ENCODE data around the gene RBM3. TPM values are rescaled to one million over a fixed set of nuclear protein-coding genes. Genes with fewer than 3 reads are reported as not detected.

RBM3 gene
- total RNA-seq, 1 donor from 2014 or later, result 264 TPM

DNA sequence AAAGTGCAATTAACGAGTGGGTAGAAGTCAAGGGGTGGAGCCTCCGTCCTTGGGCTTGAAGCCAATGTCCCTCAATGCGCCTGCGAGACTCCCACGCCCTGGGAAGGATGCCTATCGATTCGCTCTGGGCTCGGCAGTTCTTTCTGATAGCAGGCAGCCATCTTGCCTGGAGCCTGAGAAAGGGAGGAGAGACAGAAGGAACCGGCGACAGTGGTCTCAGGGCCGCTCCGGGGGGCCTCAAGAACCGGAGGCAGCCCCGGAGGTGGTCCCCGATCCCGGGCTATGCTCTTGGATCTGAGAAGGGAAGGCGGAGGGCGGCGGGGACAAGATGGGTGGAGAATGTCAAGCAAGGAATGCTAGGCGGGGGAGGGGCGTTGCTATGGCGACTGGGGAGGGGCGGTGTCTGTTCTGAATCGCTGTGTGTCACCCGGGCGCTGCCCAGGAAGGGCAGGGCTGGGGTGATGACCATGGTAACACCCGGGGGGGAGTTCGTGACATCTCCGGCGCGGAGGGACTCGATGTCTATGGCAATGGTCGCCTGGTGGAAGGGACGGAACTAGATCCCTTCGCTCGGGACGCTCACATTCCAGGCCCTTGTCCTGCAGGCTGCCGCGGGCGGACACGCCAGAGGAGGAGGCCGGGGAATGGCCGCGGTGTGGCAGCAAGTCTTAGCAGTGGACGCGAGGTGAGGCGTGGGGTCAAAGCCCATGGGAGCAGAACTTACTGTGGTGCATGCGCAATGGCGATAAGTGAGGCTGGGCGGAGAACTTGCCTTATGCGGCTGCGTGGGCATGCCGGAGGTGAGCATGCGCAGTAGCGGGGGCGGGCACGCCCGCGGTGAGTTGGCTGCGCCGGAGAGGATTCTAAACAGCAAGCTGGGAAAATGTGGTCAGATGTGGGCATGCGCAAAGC, 23.3 kb downstream of the RBM3 start, which contains the start of gene WDR13:
WDR13 (plus strand) TSS at position 140 of the 912 bp plus-strand sequence; CDS start at position 645, 505 bp downstream.
- peak; percentile 13 for FAIRE-seq
- Histone ChIP-seq H3K27me3 (ENCODE audit: insufficient read depth, low read length) (no peaks in the 10 kb centered on the region), H3K4me3 (ENCODE audit: insufficient read depth, low read depth, low read length) (peak within 1 kb of the TSS; percentile 82), H3K27ac (ENCODE audit: low read depth, low read length) (peak within 1 kb of the TSS; percentile 99), H2AFZ (ENCODE audit: low read depth, low read length) (peak within 1 kb of the TSS; percentile 60), H3K36me3 (ENCODE audit: insufficient read depth, low read length) (peaks cover 2% of the 10 kb centered on the region), H3K4me2 (ENCODE audit: low read length) (peak within 1 kb of the TSS; percentile 94), H3K79me2 (ENCODE audit: insufficient read depth, low read length) (peaks cover 11% of the 10 kb centered on the region), H3K4me1 (ENCODE audit: insufficient read depth, low read length) (no peaks in the 10 kb centered on the region), H3K9me3 (ENCODE audit: insufficient read depth, low read depth, low read length) (no peaks in the 10 kb centered on the region), H3K9ac (ENCODE audit: low read length) (peak within 1 kb of the TSS; percentile 99), H4K20me1 (ENCODE audit: insufficient read depth, low read length) (no peaks in the 10 kb centered on the region)
- peak within 1 kb of the TSS; percentile 92 for H3K4me3 Mint-ChIP-seq (ENCODE audit: unreplicated experiment)
- H3K9me3 Mint-ChIP-seq (ENCODE audit: unreplicated experiment), result no peaks in the 10 kb centered on the region
- no peaks in the 10 kb centered on the region for H3K36me3 Mint-ChIP-seq (ENCODE audit: low read depth, unreplicated experiment)
- DNase-seq (ENCODE audit: low read depth), result peak; percentile 90
- no peaks in the 10 kb centered on the region for H3K27me3 Mint-ChIP-seq (ENCODE audit: low read depth, unreplicated experiment)
- H3K27ac Mint-ChIP-seq (ENCODE audit: unreplicated experiment), result peak within 1 kb of the TSS; percentile 98
- TF ChIP-seq CTCF (IDR thresholded peaks at IDR 0.05; ENCODE audit: insufficient read depth, low read depth, low read length) (no peak), EZH2 (IDR thresholded peaks at IDR 0.05; ENCODE audit: insufficient read depth, low read length) (no peak)
- H3K4me1 Mint-ChIP-seq (ENCODE audit: low read depth, unreplicated experiment), result no peaks in the 10 kb centered on the region

DNA sequence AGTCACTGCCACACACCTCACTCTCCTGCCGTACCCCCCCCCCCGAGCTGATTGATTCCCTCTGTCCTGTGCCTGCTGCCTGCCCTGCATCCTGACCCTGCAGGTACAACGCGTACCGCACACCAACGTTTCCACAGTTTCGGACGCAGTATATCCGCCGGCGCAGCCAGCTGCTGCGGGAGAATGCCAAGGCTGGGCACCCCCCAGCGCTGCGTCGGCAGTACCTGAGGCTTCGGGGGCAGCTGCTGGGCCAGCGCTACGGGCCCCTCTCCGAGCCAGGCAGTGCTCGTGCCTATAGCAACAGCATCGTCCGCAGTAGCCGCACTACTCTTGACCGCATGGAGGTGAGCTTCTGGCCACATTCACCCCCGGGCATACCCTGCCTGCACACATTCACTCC, 24.3 kb downstream of the RBM3 start:
- peak overlapping the region; percentile 99 for H3K27ac ChIP-seq (ENCODE audit: low read depth, low read length)
- no peaks in the 10 kb centered on the region for H3K27me3 ChIP-seq (ENCODE audit: insufficient read depth, low read length)
- H3K27ac Mint-ChIP-seq (ENCODE audit: unreplicated experiment), result no peak overlapping the region
- DNase-seq (ENCODE audit: low read depth) (no peak), FAIRE-seq (no peak)
- H3K9ac ChIP-seq (ENCODE audit: low read length), result peak overlapping the region; percentile 99
- peak overlapping the region; percentile 94 for H3K4me2 ChIP-seq (ENCODE audit: low read length)
- TF ChIP-seq EZH2 (IDR thresholded peaks at IDR 0.05; ENCODE audit: insufficient read depth, low read length) (no peak), CTCF (IDR thresholded peaks at IDR 0.05; ENCODE audit: insufficient read depth, low read depth, low read length) (no peak)
- H2AFZ ChIP-seq (ENCODE audit: low read depth, low read length), result no peak overlapping the region
- peak overlapping the region; percentile 92 for H3K4me3 Mint-ChIP-seq (ENCODE audit: unreplicated experiment)
- peak overlapping the region; percentile 82 for H3K4me3 ChIP-seq (ENCODE audit: insufficient read depth, low read depth, low read length)
- H3K9me3 Mint-ChIP-seq (ENCODE audit: unreplicated experiment), result no peaks in the 10 kb centered on the region
- H3K4me1 Mint-ChIP-seq (ENCODE audit: low read depth, unreplicated experiment), result no peaks in the 10 kb centered on the region
- peaks cover 2% of the 10 kb centered on the region for H3K36me3 ChIP-seq (ENCODE audit: insufficient read depth, low read length)
- no peaks in the 10 kb centered on the region for H3K27me3 Mint-ChIP-seq (ENCODE audit: low read depth, unreplicated experiment)
- no peaks in the 10 kb centered on the region for H4K20me1 ChIP-seq (ENCODE audit: insufficient read depth, low read length)
- H3K79me2 ChIP-seq (ENCODE audit: insufficient read depth, low read length), result peaks cover 11% of the 10 kb centered on the region
- H3K36me3 Mint-ChIP-seq (ENCODE audit: low read depth, unreplicated experiment), result no peaks in the 10 kb centered on the region
- H3K4me1 ChIP-seq (ENCODE audit: insufficient read depth, low read length), result no peaks in the 10 kb centered on the region
- no peaks in the 10 kb centered on the region for H3K9me3 ChIP-seq (ENCODE audit: insufficient read depth, low read depth, low read length)

DNA sequence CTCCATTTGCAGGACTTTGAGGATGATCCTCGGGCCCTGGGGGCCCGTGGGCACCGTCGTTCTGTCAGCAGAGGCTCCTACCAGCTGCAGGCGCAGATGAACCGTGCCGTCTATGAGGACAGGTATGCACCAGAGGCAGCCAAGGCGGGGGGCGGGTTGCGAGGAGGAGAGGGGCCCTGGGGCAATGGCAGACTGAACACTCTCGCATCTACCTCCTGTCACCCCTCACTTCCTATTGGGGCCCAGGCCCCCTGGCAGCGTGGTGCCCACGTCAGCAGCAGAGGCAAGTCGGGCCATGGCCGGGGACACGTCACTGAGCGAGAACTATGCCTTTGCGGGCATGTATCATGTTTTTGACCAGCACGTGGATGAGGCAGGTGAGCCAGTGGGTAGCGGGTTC, 25.1 kb downstream of the RBM3 start:
- no peaks in the 10 kb centered on the region for H3K4me1 ChIP-seq (ENCODE audit: insufficient read depth, low read length)
- no peaks in the 10 kb centered on the region for H3K4me1 Mint-ChIP-seq (ENCODE audit: low read depth, unreplicated experiment)
- H3K9me3 Mint-ChIP-seq (ENCODE audit: unreplicated experiment), result no peaks in the 10 kb centered on the region
- H3K36me3 Mint-ChIP-seq (ENCODE audit: low read depth, unreplicated experiment), result peaks cover under 1% of the 10 kb centered on the region
- H3K4me3 ChIP-seq (ENCODE audit: insufficient read depth, low read depth, low read length), result no peak overlapping the region
- H3K4me2 ChIP-seq (ENCODE audit: low read length), result no peak overlapping the region
- no peak for FAIRE-seq
- TF ChIP-seq EZH2 (IDR thresholded peaks at IDR 0.05; ENCODE audit: insufficient read depth, low read length) (no peak), CTCF (IDR thresholded peaks at IDR 0.05; ENCODE audit: insufficient read depth, low read depth, low read length) (no peak)
- no peaks in the 10 kb centered on the region for H3K9me3 ChIP-seq (ENCODE audit: insufficient read depth, low read depth, low read length)
- no peaks in the 10 kb centered on the region for H4K20me1 ChIP-seq (ENCODE audit: insufficient read depth, low read length)
- no peaks in the 10 kb centered on the region for H3K27me3 Mint-ChIP-seq (ENCODE audit: low read depth, unreplicated experiment)
- peaks cover 2% of the 10 kb centered on the region for H3K36me3 ChIP-seq (ENCODE audit: insufficient read depth, low read length)
- peaks cover 11% of the 10 kb centered on the region for H3K79me2 ChIP-seq (ENCODE audit: insufficient read depth, low read length)
- H2AFZ ChIP-seq (ENCODE audit: low read depth, low read length), result no peak overlapping the region
- H3K27ac Mint-ChIP-seq (ENCODE audit: unreplicated experiment), result no peak overlapping the region
- peak overlapping the region; percentile 27 for H3K4me3 Mint-ChIP-seq (ENCODE audit: unreplicated experiment)
- no peak overlapping the region for H3K27ac ChIP-seq (ENCODE audit: low read depth, low read length)
- H3K27me3 ChIP-seq (ENCODE audit: insufficient read depth, low read length), result no peaks in the 10 kb centered on the region
- DNase-seq (ENCODE audit: low read depth), result no peak
- no peak overlapping the region for H3K9ac ChIP-seq (ENCODE audit: low read length)
